MM.1S (cell line): Measurements from ENCODE around the gene ZNF346.
"Not testable (repeated sequence)": the region's sequence is repeated elsewhere in the genome, so short reads cannot be mapped to it uniquely, and the experiment has no call there.

Experiments
- DNase-seq: peaks from one replicate; pipeline ENCODE4 v3.0.0-alpha.2; 2015
- H2AFZ ChIP-seq: fragments of 300-600 bp; sonication (generic); 2 replicates; pipeline ENCODE4 v1.6.0; 2016; ENCODE audit warnings: antibody characterized with exemption, low read length
- H3F3A ChIP-seq: fragments of 300-600 bp; sonication (generic); 2 replicates; pipeline ENCODE4 v1.6.1; 2016; ENCODE audit warnings: mild to moderate bottlenecking, antibody characterized with exemption, low read length, moderate library complexity, mixed read lengths; ENCODE audit not compliant: insufficient read depth
- H3K27ac ChIP-seq: fragments of 300-600 bp; sonication (generic); 2 replicates; pipeline ENCODE4 v1.5.1; 2016; ENCODE audit warnings: mild to moderate bottlenecking, low read length
- H3K27me3 ChIP-seq: fragments of 300-600 bp; sonication (generic); replicated peaks from 2 replicates; pipeline ENCODE4 v1.6.0; 2016; ENCODE audit warnings: low read length; ENCODE audit not compliant: insufficient read depth
- H3K36me3 ChIP-seq: fragments of 300-600 bp; sonication (generic); replicated peaks from 2 replicates; pipeline ENCODE4 v1.6.1; 2016; ENCODE audit warnings: mild to moderate bottlenecking, low read length, mixed read lengths; ENCODE audit not compliant: insufficient read depth
- H3K4me1 ChIP-seq: fragments of 300-600 bp; sonication (generic); 2 replicates; pipeline ENCODE4 v1.6.1; 2016; ENCODE audit warnings: low read length, mixed read lengths
- H3K4me2 ChIP-seq: fragments of 300-600 bp; sonication (generic); 2 replicates; pipeline ENCODE4 v1.6.0; 2016; ENCODE audit warnings: low read depth, low read length
- H3K4me3 ChIP-seq: fragments of 300-600 bp; sonication (generic); 2 replicates; pipeline ENCODE4 v1.5.1; 2016; ENCODE audit warnings: low read length, mixed read lengths
- H3K79me2 ChIP-seq: fragments of 300-600 bp; sonication (generic); 2 replicates; pipeline ENCODE4 v1.6.1; 2016; ENCODE audit warnings: mixed run types, low read length, mixed read lengths
- H3K9ac ChIP-seq: fragments of 300-600 bp; sonication (generic); 2 replicates; pipeline ENCODE4 v1.6.1; 2016; ENCODE audit warnings: low read length, mixed read lengths
- H3K9me2 ChIP-seq: fragments of 300-600 bp; sonication (generic); replicated peaks from 2 replicates; pipeline ENCODE4 v1.6.1; 2016; ENCODE audit warnings: mild to moderate bottlenecking, low read length, mixed read lengths; ENCODE audit not compliant: insufficient read depth
- H3K9me3 ChIP-seq: fragments of 300-600 bp; sonication (generic); replicated peaks from 2 replicates; pipeline ENCODE4 v1.6.1; 2016; ENCODE audit warnings: mild to moderate bottlenecking, low read length, mixed read lengths; ENCODE audit not compliant: insufficient read depth
- H4K20me1 ChIP-seq: fragments of 300-600 bp; sonication (generic); 2 replicates; pipeline ENCODE4 v1.6.1; 2016; ENCODE audit warnings: mild to moderate bottlenecking, low read length, moderate library complexity, mixed read lengths; ENCODE audit not compliant: insufficient read depth
- EZH2 ChIP-seq: fragments of 300-600 bp; sonication (generic); optimal IDR thresholded peaks from 2 replicates; pipeline ENCODE3; 2017; ENCODE audit warnings: low read depth, mild to moderate bottlenecking, antibody characterized with exemption, low read length, mixed read lengths
- EZH2phosphoT487 ChIP-seq: fragments of 300-600 bp; sonication (generic); IDR thresholded peaks from 2 replicates; pipeline ENCODE4 v1.6.1; 2018; ENCODE audit warnings: antibody characterized with exemption, low read length
- TF ChIP-seq, protein P1 (sequence below): fragments of 300-600 bp; sonication (generic); IDR thresholded peaks from 2 replicates; pipeline ENCODE4 v1.5.1; 2016; ENCODE audit warnings: antibody characterized with exemption, low read length, mixed read lengths

Gene ZNF346

DNA sequence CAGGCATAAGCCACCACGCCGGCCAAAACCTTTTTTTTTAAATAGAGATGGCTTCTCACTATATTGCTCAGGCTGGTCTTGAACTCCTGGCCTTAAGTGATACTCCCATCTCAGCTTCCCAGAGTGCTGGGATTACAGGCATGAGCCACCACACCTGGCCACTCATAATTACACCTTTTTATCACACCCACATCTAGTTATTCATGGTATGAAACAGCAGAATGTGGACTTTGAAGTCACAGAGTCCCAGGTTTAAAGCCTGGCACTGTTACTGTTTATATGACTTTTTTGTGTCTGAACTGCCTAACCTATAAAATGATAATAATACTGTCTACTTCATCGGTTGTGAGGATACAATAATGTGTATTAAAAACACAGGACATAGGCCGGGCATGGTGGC, 23.1 kb downstream of the ZNF346 start:
- Histone ChIP-seq H3K4me2 (no peak overlapping the region), H3K27me3 (no peaks in the 10 kb centered on the region), H3K79me2 (no peaks in the 10 kb centered on the region), H2AFZ (no peak overlapping the region), H3K4me3 (no peak overlapping the region), H3K4me1 (no peaks in the 10 kb centered on the region), H3K27ac (no peak overlapping the region), H3K36me3 (no peaks in the 10 kb centered on the region), H3F3A (0 out of 2 replicates have a peak, but pooled peaks cover 2% of the 10 kb centered on the region), H4K20me1 (no peaks in the 10 kb centered on the region), H3K9me3 (no peaks in the 10 kb centered on the region), H3K9me2 (no peaks in the 10 kb centered on the region), H3K9ac (no peak overlapping the region)
- no peak for DNase-seq
- no peak for TF ChIP-seq EZH2
- TF ChIP-seq, protein P1, sequence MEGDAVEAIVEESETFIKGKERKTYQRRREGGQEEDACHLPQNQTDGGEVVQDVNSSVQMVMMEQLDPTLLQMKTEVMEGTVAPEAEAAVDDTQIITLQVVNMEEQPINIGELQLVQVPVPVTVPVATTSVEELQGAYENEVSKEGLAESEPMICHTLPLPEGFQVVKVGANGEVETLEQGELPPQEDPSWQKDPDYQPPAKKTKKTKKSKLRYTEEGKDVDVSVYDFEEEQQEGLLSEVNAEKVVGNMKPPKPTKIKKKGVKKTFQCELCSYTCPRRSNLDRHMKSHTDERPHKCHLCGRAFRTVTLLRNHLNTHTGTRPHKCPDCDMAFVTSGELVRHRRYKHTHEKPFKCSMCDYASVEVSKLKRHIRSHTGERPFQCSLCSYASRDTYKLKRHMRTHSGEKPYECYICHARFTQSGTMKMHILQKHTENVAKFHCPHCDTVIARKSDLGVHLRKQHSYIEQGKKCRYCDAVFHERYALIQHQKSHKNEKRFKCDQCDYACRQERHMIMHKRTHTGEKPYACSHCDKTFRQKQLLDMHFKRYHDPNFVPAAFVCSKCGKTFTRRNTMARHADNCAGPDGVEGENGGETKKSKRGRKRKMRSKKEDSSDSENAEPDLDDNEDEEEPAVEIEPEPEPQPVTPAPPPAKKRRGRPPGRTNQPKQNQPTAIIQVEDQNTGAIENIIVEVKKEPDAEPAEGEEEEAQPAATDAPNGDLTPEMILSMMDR, result no peak
- TF ChIP-seq EZH2phosphoT487, result no peak

DNA sequence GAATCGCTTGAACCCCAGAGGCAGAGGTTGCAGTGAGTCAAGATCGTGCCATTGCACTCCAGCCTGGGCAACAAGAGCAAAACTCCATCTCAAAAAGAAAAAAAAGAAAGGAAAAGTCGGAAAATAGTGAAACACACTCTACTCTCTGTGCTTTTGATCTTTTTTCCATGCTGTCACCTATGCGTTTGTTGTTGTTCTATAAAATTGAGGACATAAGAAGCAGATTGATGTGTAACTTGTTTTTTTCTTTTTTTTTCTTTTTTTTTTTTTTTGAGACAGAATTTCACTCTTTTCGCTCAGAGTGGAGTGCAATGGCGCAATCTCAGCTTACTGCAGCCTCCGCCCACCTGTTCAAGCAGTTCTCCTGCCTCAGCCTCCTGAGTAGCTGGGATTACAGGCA, 26.0 kb downstream of the ZNF346 start:
- not testable (repeated sequence) for H3K36me3 ChIP-seq, H3K9me3 ChIP-seq, H3K4me1 ChIP-seq, H3K9me2 ChIP-seq, DNase-seq, H3F3A ChIP-seq, H3K9ac ChIP-seq, H3K4me3 ChIP-seq, H3K4me2 ChIP-seq, H3K27ac ChIP-seq, H3K27me3 ChIP-seq, H4K20me1 ChIP-seq, H2AFZ ChIP-seq, H3K79me2 ChIP-seq

DNA sequence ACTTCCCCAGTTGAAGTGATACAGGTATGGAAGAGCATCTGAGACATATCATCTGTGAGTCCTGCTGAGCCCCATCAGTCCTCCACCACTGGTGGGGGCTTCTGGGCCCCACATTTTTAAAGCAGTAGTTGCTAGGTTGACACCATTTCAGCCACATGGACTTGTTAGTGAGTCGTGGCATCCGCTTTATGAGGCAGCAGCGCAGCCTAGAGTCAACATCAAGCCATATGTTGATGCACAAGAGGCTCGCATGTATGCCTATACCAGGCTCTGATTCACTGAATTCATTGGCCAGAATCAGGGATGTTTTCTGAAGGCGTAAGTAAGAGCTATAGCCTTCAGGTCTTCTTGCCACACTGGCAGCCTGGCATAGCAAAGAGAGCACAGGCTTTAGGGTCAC, 26.8 kb downstream of the ZNF346 start:
- Histone ChIP-seq H2AFZ (no peak overlapping the region), H3K27ac (no peak overlapping the region), H3K4me1 (no peaks in the 10 kb centered on the region), H3K4me2 (no peak overlapping the region), H3K36me3 (no peaks in the 10 kb centered on the region), H3K79me2 (no peaks in the 10 kb centered on the region), H4K20me1 (no peaks in the 10 kb centered on the region), H3K27me3 (no peaks in the 10 kb centered on the region), H3K9me2 (no peaks in the 10 kb centered on the region), H3K9ac (no peak overlapping the region), H3K4me3 (no peak overlapping the region), H3K9me3 (no peaks in the 10 kb centered on the region), H3F3A (no peaks in the 10 kb centered on the region)
- TF ChIP-seq EZH2 (no peak), EZH2phosphoT487 (no peak)
- TF ChIP-seq, protein P1, result no peak
- DNase-seq, result no peak

DNA sequence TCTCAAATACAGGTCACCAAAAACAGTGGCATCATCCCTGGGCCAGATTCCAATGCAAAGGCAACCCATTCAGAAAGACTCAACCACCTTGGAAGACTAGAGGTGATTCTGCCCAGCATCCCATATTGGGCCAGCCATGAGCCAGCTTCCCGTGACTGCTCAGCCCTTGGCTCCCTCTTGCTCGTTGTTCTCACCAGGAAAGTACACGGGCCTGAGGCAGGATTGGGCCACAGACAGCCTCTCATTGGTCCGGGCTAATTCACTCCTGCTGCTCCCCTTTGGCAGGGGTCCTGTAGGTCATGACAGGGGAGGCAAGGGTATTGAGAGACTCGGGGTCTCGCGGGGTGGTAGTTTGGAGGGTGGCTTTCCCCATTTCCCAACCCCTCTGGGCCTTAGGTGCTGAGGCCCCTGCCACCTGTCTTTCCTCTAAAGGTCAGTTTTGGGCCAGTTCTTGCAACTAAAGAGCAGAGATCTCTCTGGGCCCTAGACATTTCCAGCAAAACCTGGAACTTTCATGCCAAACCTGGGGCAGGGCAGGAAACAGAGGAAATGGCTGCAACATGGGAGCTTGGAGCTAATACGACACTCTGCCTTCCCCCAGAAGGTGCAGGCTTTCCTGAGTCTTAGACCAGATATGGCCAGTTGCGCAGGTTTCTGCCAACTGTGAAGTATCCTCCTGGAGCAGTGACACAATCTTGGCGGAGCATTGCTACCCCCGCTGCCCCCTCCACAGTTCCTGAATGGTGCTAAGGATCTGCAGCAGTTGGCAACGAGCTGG, 42.2 kb downstream of the ZNF346 start:
- H3K9me2 ChIP-seq, result no peaks in the 10 kb centered on the region
- no peaks in the 10 kb centered on the region for H3K27me3 ChIP-seq
- H4K20me1 ChIP-seq, result no peaks in the 10 kb centered on the region
- H3K9ac ChIP-seq, result no peak overlapping the region
- H3K79me2 ChIP-seq, result no peaks in the 10 kb centered on the region
- no peaks in the 10 kb centered on the region for H3K36me3 ChIP-seq
- no peaks in the 10 kb centered on the region for H3K4me1 ChIP-seq
- no peak overlapping the region for H2AFZ ChIP-seq
- H3K4me3 ChIP-seq, result no peak overlapping the region
- no peak for DNase-seq
- no peaks in the 10 kb centered on the region for H3K9me3 ChIP-seq
- H3K27ac ChIP-seq, result no peak overlapping the region
- H3K4me2 ChIP-seq, result no peak overlapping the region
- H3F3A ChIP-seq, result no peaks in the 10 kb centered on the region
- no peak for TF ChIP-seq EZH2
- TF ChIP-seq, protein P1, result no peak
- TF ChIP-seq EZH2phosphoT487, result no peak
